Ecto neural progenitor cell (in vitro differentiated cells): ENCODE measurements around the gene WHRN.

ENCODE experiments used
- DNase-seq: peaks from one replicate; pipeline ENCODE4 v3.0.0-alpha.2; 2018; ENCODE audit warnings: low spot score

The WHRN gene

DNA sequence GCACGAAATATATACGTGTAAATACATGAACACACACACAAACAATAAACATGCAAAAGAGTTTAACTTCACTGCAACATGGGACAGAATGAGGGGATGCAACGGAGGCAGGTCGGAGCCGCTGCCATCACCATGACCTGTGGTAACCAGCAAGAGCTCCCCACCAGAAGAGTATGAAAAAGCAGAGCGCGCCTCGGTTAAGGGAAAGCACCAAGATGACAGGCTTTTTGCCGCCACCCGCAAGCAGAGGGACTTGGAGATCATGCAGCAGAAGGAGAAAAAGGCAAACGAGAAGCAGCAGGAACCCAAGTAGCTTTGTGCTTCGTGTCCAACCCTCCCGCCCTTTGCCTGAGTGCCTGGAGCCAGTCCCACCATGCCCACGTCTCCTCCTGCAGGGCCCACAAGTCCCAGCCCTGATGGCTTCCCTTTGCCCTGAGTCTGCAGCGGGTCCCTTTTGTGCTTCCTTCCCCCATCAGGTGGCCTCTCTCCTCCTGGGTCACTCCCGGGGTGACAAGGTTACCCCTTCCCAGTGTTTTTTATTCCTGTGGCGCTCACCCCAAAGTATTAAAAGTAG, 13.8 kb downstream of the WHRN start:
- no peak for DNase-seq

- DNase-seq, result no peak
Observed at GRCh38 chr9:114489928-114490327, 15.3 kb downstream of the WHRN start.

DNA sequence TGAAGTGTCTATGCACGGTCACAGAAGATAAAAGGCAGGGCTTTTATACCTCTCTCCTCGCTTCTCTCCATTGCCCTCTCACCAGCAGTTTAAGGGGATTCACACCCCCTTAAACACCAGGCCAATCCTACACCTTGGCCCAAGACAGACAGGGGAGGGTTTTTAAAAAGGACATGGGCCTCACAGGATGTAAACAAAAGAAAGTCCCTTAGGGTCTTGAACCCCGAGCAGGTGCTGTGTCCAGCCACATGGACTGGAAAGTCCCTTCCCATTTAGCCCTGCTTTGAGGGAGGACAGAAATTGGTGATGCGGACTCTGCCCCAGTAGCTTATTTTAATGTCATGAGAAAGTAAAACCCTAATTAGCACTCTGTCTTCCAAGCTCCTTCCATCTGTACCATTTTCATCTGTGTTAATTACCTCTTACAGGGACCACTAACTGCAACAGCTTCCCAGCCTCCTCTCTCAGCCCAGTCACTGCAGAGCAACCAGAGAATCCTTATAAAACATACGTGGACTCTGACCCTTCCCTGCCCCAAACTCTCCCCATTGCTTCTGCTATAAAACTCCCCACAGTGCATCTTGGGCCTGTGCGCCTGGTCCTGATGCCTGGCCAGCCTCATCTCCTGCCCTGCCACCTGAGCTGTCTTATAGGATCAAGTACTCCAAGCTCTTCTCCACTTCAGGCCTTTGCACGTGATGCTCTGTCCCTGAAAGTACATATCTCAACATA, 16.7 kb downstream of the WHRN start:
- DNase-seq, result no peak

DNA sequence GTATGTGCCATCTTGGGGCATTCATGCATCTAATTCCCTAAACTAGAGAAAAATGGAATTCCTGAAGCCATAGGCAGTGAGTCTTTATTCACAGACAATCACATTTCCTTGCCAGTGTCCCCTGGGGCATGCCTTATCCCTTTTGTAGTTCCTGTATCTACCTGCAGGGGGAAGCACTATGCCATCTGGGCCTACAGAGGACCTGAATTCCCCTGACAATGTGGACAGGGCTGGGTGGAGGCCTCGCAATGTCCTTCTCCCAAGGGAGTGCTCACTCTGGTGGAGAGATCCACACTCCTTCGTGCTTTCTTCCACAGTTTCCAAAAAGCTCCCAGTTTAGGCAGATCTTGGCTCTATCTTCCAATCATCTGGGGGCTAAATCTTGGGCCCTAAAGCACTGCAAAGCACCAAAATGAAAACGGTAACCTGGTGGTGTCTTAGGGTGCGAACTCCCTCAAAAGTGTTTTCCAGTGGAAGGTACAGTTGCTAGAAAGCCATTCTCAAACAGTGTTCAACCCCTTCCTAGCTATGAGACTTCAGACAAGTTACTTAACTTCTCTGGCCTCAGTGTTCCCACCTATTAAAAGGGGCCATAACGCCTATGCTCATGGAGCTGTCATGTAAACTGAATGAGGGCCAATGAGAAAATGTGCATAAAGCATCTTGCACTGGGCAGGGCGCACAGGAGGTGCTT, 17.5 kb downstream of the WHRN start:
- DNase-seq, result peak; percentile 76

DNA sequence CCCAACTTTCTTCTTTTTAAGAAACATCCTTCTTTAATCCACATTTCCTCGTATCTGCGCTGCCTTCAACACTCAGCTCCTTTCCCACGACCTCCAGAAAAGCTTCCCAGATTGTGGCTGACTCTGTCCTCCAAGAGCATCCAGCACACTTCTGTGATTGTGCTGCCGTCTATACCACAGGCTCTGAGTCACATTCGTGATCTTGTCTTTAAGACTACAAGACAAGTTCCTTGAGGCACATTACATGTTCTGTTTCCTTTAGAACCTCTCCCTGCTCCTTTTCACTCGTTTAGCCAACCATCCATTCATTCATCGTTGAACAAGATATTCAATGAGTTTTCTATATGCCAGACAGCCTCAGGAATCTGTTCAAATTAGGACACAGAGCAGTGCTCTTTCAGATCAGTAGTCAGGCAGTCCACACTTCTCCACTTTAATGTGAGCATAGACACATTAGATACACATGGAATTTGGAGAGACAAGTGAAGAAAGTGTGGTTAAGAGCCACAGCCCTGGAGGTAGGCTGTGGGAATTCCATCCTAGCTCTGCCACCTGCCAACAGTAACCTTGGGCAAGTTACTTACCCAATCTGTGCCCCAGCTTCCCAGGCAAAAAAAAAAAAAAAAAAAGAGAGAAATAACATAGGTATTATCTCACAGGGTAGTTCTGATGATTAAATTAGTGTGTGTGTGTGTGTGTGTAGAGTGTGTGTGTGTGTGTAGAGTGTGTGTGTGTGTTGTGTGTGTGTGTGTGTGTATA, 18.9 kb downstream of the WHRN start:
- no peak for DNase-seq

DNA sequence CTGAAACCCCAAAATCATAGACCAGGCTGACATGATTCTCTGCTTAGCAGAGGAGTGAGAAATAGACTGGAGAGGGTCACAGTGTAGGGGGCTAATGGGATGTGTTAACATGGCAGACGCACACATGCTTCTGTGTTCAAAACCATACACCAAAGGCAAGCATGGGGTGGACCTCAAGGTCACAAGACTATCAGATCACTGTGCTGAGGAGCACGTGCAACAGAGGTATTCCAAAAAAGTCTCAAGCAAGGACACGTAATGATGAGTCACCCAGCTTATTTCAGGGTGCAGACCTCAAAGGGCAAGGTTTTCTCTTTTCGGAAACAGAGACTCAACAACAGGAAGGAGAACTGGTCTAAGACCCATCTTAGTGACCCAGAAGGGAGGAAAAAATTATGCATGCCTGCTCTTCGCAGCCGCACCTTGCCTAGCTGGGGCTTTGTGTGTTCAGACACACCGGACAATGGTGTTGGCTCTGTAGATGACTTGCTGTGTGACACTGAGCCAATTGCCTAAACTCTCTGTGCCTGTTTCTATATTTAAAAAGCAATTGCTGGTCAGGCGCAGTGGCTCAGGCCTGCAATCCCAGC, 20.3 kb downstream of the WHRN start:
- no peak for DNase-seq

- no peak for DNase-seq
Observed at GRCh38 chr9:114484215-114484853, 20.9 kb downstream of the WHRN start.

DNA sequence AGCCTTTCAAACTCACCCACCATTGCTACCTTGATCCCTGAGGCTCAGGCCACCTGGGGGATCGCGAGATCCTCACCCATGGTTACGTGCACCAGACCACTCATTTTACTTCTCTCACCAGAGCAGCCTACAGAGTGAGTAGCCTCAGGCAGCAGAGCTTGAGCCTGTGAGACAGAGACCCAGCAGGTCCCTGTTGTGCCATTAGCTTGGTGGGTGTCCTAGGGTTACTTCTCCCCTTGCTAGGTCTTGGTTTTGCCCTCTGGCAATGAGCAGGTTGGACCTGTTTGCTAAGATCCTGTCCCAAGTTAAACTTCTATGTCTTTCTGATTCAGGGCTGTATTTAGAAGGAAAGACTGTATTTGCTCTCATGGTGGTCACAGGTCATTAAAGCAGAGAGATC, 21.8 kb downstream of the WHRN start:
- DNase-seq, result no peak

- no peak for DNase-seq
Observed at GRCh38 chr9:114482593-114482992, 22.7 kb downstream of the WHRN start.

- no peak for DNase-seq
Observed at GRCh38 chr9:114481789-114482188, 23.5 kb downstream of the WHRN start.

DNA sequence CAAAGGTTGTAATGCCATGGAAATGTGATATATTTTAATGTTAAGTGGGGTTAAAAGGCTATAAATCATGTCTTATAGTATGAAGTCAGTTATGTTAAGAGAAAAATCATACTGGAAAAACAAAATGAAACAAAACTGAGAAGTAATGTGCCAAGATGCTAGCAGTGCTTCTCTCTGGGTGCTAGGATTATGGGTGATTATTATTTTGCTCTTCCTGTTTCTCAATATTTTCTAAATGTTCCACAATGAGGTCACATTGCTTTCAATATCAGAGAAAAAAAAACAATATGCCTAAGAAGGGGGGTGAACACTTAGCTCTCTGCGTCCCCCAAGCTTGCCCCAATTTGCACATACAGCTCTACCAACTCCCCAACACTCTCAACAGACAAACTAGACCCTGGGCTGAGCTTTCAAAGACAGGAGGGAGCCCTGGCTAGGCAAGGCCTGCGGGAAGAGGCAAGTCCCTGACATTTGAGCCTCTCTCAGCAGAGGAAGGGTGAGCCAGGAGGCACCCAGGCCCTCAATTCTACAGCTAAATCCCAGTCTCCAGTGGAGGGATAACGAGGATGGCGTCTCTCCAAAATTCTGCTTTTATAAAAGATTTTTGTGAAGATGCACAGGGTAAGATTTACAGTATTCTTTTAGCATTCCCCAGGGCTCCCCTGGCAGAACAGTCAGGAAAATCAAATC, 24.4 kb downstream of the WHRN start:
- no peak for DNase-seq

GRCh38 chr9:114478871-114479270, 26.4 kb downstream of the WHRN start:
- no peak for DNase-seq

GRCh38 chr9:114478459-114478858, 26.8 kb downstream of the WHRN start:
- no peak for DNase-seq

- DNase-seq, result no peak
Observed at GRCh38 chr9:114477642-114478041, 27.6 kb downstream of the WHRN start.

GRCh38 chr9:114476891-114477469, 28.3 kb downstream of the WHRN start:
- DNase-seq, result no peak

GRCh38 chr9:114475412-114476135, 29.7 kb downstream of the WHRN start:
- no peak for DNase-seq

- no peak for DNase-seq
Observed at GRCh38 chr9:114474425-114474824, 30.8 kb downstream of the WHRN start.

DNA sequence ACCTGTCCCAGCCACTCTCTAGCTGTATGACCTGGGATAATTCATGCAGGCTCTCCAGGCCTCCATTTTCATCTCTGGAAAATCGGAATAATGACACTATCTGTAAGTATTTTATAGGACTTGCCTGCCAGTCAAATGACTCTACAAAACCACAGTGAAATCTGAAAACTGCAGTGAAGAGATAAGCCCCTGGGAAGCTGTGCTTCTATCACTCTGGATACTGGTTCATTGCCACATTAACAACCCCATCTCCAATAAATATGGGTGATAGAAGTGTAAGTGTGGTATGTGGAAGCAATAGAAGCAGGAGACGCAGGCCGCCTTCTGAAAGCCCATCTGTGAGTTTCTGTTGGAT, 31.8 kb downstream of the WHRN start:
- DNase-seq, result no peak

- no peak for DNase-seq
Observed at GRCh38 chr9:114472765-114473446, 32.4 kb downstream of the WHRN start.

GRCh38 chr9:114471157-114471556, 34.1 kb downstream of the WHRN start:
- no peak for DNase-seq
